K562 (cell line): Measurements from ENCODE around the gene RELL2. TPM values are rescaled to one million over a fixed set of nuclear protein-coding genes. Genes with fewer than 3 reads are reported as not detected.

Experiments used
- ATAC-seq: fragments of 200-7000 bp; cut with Tn5 transposase; 3 replicates; pipeline ENCODE4 v1.9.1; 2020; ENCODE audit warnings: moderate library complexity
- BruUV-seq: library from RNA; stranded (reverse); fragments of 400-500 nt; replicated peaks from 2 replicates; lab custom pipeline; 2021; lab: Mats Ljungman, UMichigan
- CTCF ChIA-PET: fragments of 300-600 bp; formaldehyde crosslinking; extraction: SDS; loops from one replicate; lab custom pipeline; 2021; ENCODE audit warnings: low intra/inter-chr PET ratio; lab: Yijun Ruan, JAX
- POLR2A ChIA-PET: fragments of 300-600, 350-650 bp; sonication (Branson Sonifier 250); formaldehyde crosslinking; extraction: SDS; loops from one replicate; lab custom pipeline; 2021; ENCODE audit warnings: antibody characterized with exemption, inconsistent platforms; lab: Yijun Ruan, JAX
- DNase-seq, 4 experiments: peaks; one replicate each; pipeline versions ENCODE4 v3.0.0 to v3.0.0-alpha.2; 2011 to 2018; ENCODE audit warnings: low spot score in 3 of 4, mixed read lengths in 3 of 4; ENCODE audit errors: extremely low read depth in 1 of 4
- FAIRE-seq: peaks from 2 replicates; lab custom pipeline; 2011; peaks lifted over from hg19 to GRCh38; lab: Jason Lieb, UNC
- H2AFZ ChIP-seq: 2 replicates; pipeline ENCODE4 v1.6.0; 2011; ENCODE audit warnings: low read depth, low read length, control low read depth, inconsistent platforms
- H3K27ac ChIP-seq: fragments of 200-600 bp; 3 replicates; pipeline ENCODE4 v1.8.0; 2011; ENCODE audit warnings: low read depth, mild to moderate bottlenecking, control low read depth, inconsistent platforms, low read length, moderate library complexity, mixed read lengths; ENCODE audit errors: extremely low read depth
- H3K27me3 ChIP-seq, 2 experiments: fragments of 300-600 bp in 1 of 2; 2 replicates in 1 of 2; 3 replicates in 1 of 2; pipeline versions ENCODE4 v1.6.0 to v1.8.0; 2011; ENCODE audit warnings: inconsistent platforms in 2 of 2, low read length in 2 of 2, mild to moderate bottlenecking in 1 of 2, mixed read lengths in 1 of 2, moderate library complexity in 1 of 2; ENCODE audit not compliant: control insufficient read depth in 2 of 2, insufficient read depth in 2 of 2
- H3K36me3 ChIP-seq: fragments of 300-600 bp; 3 replicates; pipeline ENCODE4 v1.8.0; 2011; ENCODE audit warnings: mild to moderate bottlenecking, low read length, inconsistent platforms; ENCODE audit not compliant: control insufficient read depth, insufficient read depth
- H3K4me1 ChIP-seq, 2 experiments: fragments of 200-600 bp in 1 of 2; replicated peaks in 1 of 2; 2 replicates in 1 of 2; 3 replicates in 1 of 2; pipeline versions ENCODE4 v1.5.1 to v1.8.0; 2011; ENCODE audit warnings: inconsistent platforms in 2 of 2, low read length in 2 of 2, mild to moderate bottlenecking in 1 of 2, mixed read lengths in 1 of 2, moderate library complexity in 1 of 2; ENCODE audit not compliant: control insufficient read depth in 2 of 2, insufficient read depth in 2 of 2
- H3K4me2 ChIP-seq: 2 replicates; pipeline ENCODE4 v1.6.1; 2011; ENCODE audit warnings: low read length, control low read depth, inconsistent platforms, mixed read lengths; ENCODE audit not compliant: insufficient read depth
- H3K4me3 ChIP-seq: fragments of 200-600 bp; sonication (generic), shearing (Covaris generic); 2 replicates; pipeline ENCODE4 v1.5.1; 2016; ENCODE audit warnings: control low read depth, inconsistent platforms
- H3K79me2 ChIP-seq: fragments of 200-600 bp; 3 replicates; pipeline ENCODE4 v1.8.0; 2011; ENCODE audit warnings: low read length, inconsistent platforms; ENCODE audit not compliant: control insufficient read depth, insufficient read depth
- H3K9ac ChIP-seq, 2 experiments: 2 replicates each; pipeline versions ENCODE4 v1.6.0 to v1.6.1; 2011; ENCODE audit warnings: low read depth in 2 of 2, low read length in 2 of 2, control low read depth in 1 of 2, inconsistent platforms in 1 of 2, mild to moderate bottlenecking in 1 of 2, mixed read lengths in 1 of 2; ENCODE audit not compliant: insufficient read depth in 1 of 2
- H3K9me1 ChIP-seq: one replicate; pipeline ENCODE4 v1.6.0; 2011; ENCODE audit warnings: inconsistent platforms, mild to moderate bottlenecking, low read length, moderate library complexity; ENCODE audit not compliant: control insufficient read depth, insufficient read depth
- H3K9me3 ChIP-seq: replicated peaks from 2 replicates; pipeline ENCODE4 v1.5.1; 2011; ENCODE audit warnings: low read depth, low read length, inconsistent platforms; ENCODE audit not compliant: control insufficient read depth, insufficient read depth
- H4K20me1 ChIP-seq: replicated peaks from 2 replicates; pipeline ENCODE4 v1.6.1; 2011; ENCODE audit warnings: low read length, inconsistent platforms, mixed read lengths; ENCODE audit not compliant: control insufficient read depth, insufficient read depth
- AFF1 ChIP-seq, 2 experiments: fragments of 450-650 bp; IDR thresholded peaks; 2 replicates each; pipeline ENCODE4 v1.6.1; 2018; ENCODE audit warnings: mild to moderate bottlenecking in 2 of 2, low read depth in 1 of 2; ENCODE audit not compliant: partially characterized antibody in 2 of 2
- BRF1 ChIP-seq: IDR thresholded peaks from 3 replicates; pipeline ENCODE4 v1.6.1; 2011; ENCODE audit warnings: borderline replicate concordance, mild to moderate bottlenecking; ENCODE audit not compliant: insufficient read length; ENCODE audit errors: extremely low read depth
- CSDE1 ChIP-seq, 2 experiments: fragments of 450-650 bp; IDR thresholded peaks; 2 replicates each; pipeline ENCODE4 v1.6.1; 2016; ENCODE audit warnings: mild to moderate bottlenecking in 1 of 2
- ETV6 ChIP-seq, 3 experiments: fragments of 150-350 bp in 1 of 3; sonication (generic) in 1 of 3; formaldehyde crosslinking in 1 of 3; IDR thresholded peaks; 2 replicates each; pipeline versions ENCODE4 v1.6.1 to v1.8.0; 2014 to 2022; ENCODE audit warnings: borderline replicate concordance in 2 of 3, low read depth in 2 of 3, antibody characterized with exemption in 1 of 3, low read length in 1 of 3, mild to moderate bottlenecking in 1 of 3, missing genetic modification reagents in 1 of 3
- KDM5B ChIP-seq: fragments of 200-600 bp; sonication (generic); IDR thresholded peaks from 2 replicates; pipeline ENCODE4 v1.6.1; 2012; ENCODE audit warnings: low read depth, mild to moderate bottlenecking, moderate library complexity, low read length, control low read depth, inconsistent platforms; ENCODE audit not compliant: insufficient replicate concordance
- MTA2 ChIP-seq: fragments of 450-650 bp; IDR thresholded peaks from 2 replicates; pipeline ENCODE4 v1.6.1; 2016; ENCODE audit warnings: low read depth
- POLR3A ChIP-seq: IDR thresholded peaks from 2 replicates; pipeline ENCODE4 v1.6.1; 2011; ENCODE audit warnings: borderline replicate concordance, mild to moderate bottlenecking, moderate library complexity; ENCODE audit not compliant: insufficient read length, insufficient read depth; ENCODE audit errors: extremely low read depth
- RNF2 ChIP-seq: sonication (generic); IDR thresholded peaks from 2 replicates; pipeline ENCODE4 v1.6.1; 2016
- RNF219 ChIP-seq: fragments of 250-450 bp; sonication (Bioruptor Pico); IDR thresholded peaks from 2 replicates; pipeline ENCODE4 v1.5.0; 2022; ENCODE audit warnings: mild to moderate bottlenecking
- SMARCA5 ChIP-seq: fragments of 450-650 bp; IDR thresholded peaks from 2 replicates; pipeline ENCODE4 v1.6.1; 2016
- STAT5B ChIP-seq: fragments of 250-450 bp; sonication (Bioruptor Pico); IDR thresholded peaks from 2 replicates; pipeline ENCODE4 v1.8.0; 2021; ENCODE audit warnings: mild to moderate bottlenecking, inconsistent platforms
- TCF7L2 ChIP-seq: fragments of 150-350 bp; IDR thresholded peaks from 2 replicates; pipeline ENCODE4 v1.6.1; 2016; ENCODE audit warnings: low read depth, mild to moderate bottlenecking, low read length, moderate library complexity
- WGBS: fragments of 100-300 bp; shearing (Covaris generic); methylation state at CpG from one replicate; pipeline ENCODE4 v1.1.6; 2016; ENCODE audit warnings: low coverage, mixed read lengths; ENCODE audit not compliant: insufficient coverage; ENCODE audit errors: missing lambda C conversion rate; 5-methylcytosine and 5-hydroxymethylcytosine counted together
- in situ Hi-C: fragments of 300-500 bp; cut with MboI; formaldehyde crosslinking; loops from 4 replicates; pipeline ENCODE4 v1.15.0; 2018; ENCODE audit warnings: inconsistent platforms, mixed read lengths
- intact Hi-C: fragments of 100-400 bp; cut with micrococcal nuclease; formaldehyde crosslinking; loops from 2 replicates; pipeline ENCODE4 v1.14.2; 2022
- polyA plus RNA-seq, 8 experiments: library from polyadenylated mRNA; depleted of rRNA in 4 of 8; stranded (reverse) in 5 of 8; unstranded in 3 of 8; fragments of >200 nt; fragmentation: Nextera tagmentation in 2 of 8; fragmentation: Illumina TruSeq in 1 of 8; extraction: Ambion mirVana in 2 of 8; extraction: Trizol in 1 of 8; gene quantifications; 2 replicates each; pipeline versions ENCODE4 v1.2.1 to v1.2.3, GENCODE V29; 2011 to 2014; ENCODE audit warnings: inconsistent platforms in 1 of 8, missing spikeins in 1 of 8
- total RNA-seq, 7 experiments: library from RNA; depleted of rRNA in 6 of 7; stranded (reverse); fragments of >200 nt in 6 of 7; fragmentation: Illumina TruSeq in 2 of 7; extraction: Trizol in 2 of 7; gene quantifications; 2 replicates each; pipeline versions ENCODE4 v1.2.1 to v1.2.3, GENCODE V29; 2011 to 2021; ENCODE audit warnings: low replicate concordance in 1 of 7

The RELL2 gene
- total and polyA plus RNA-seq, 9 of the 15 experiments (the other 6 are each of a cell fraction or from before 2014, with no cell fraction given): 0.06 to 36.0 (median 14.3) TPM

- ATAC-seq (peak; percentile 62), DNase-seq (peak in 2 of 4 experiments; percentile 68 to 87), FAIRE-seq (peak; percentile 54)
- ChIA-PET POLR2A (interaction anchor here (0.8 to 3.6 kb wide), 14 partner anchors 8 to 105 kb away, joined by 3 to 25 read pairs (median 8); partner anchors contain the start of genes HDAC3 and RELL2), CTCF (interaction anchor here (0.6 to 2.9 kb wide), 2 partner anchors 26 to 288 kb away, joined by 3 to 57 read pairs; no protein-coding TSS in a partner anchor)
- no TSS peak for BruUV-seq
- Histone ChIP-seq H3K9ac (peak overlapping the region; percentile 86 to 91), H3K79me2 (peaks cover 55% of the 10 kb centered on the region), H3K27me3 (no peaks in the 10 kb centered on the region), H2AFZ (peak overlapping the region; percentile 43), H3K9me1 (no peaks in the 10 kb centered on the region), H3K4me2 (peak overlapping the region; percentile 90), H3K9me3 (no peaks in the 10 kb centered on the region), H4K20me1 (no peaks in the 10 kb centered on the region), H3K27ac (peak overlapping the region; percentile 89), H3K4me3 (peak overlapping the region; percentile 97), H3K36me3 (peaks cover 69% of the 10 kb centered on the region), H3K4me1 (peaks cover 3 to 4% of the 10 kb centered on the region in 2 experiments; a peak in 3 of 5 replicates)
- intact Hi-C loops (loop anchor here (2.0 to 10.0 kb wide), 3 partner anchors 13 to 1503 kb away; partner anchors contain the start of gene PURA), in situ Hi-C loops (no loop called here)
- WGBS: under 1% methylated on average over 20 of the region's 36 CpGs
- TF ChIP-seq STAT5B (CRISPR knock-in tag) (no peak), RNF2 (no peak), KDM5B (peak; percentile 13), AFF1 (IDR thresholded peaks at IDR 0.05; ENCODE audit: low read depth in 1 of 2, partially characterized antibody in 2 of 2) (peak; percentile 28 to 71), ETV6 (IDR thresholded peaks at IDR 0.05; ENCODE audit: borderline replicate concordance in 1 of 2, low read depth in 2 of 2, low read length in 1 of 2) (0 out of 4 replicates have a peak, but pooled peaks of 1 of the 2 experiments have one; percentile 17), ETV6 (CRISPR knock-in tag; IDR thresholded peaks at IDR 0.05; ENCODE audit: borderline replicate concordance) (no peak), SMARCA5 (no peak), POLR3A (no peak), RNF219 (no peak), CSDE1 (IDR thresholded peaks at IDR 0.05) (no peak), MTA2 (0 out of 2 replicates have a peak, but pooled peaks have one; percentile 19), BRF1 (no peak), TCF7L2 (no peak)
These were observed 18.6 kb upstream of the RELL2 start for GRCh38 chr5:141618030-141618803.
